ENCODE results near the gene RNF113B.

RNF113B gene

GRCh38 chr13:98199480-98199879 lies 22.4 kb upstream of the RNF113B start:
- DNase-seq (ENCODE audit: low read depth) = no peak
- no peak for TF ChIP-seq CTCF (IDR thresholded peaks at IDR 0.05; ENCODE audit: insufficient read depth, low read depth, low read length, missing control alignments)
- no peak overlapping the region for H3K4me3 ChIP-seq (ENCODE audit: low read depth, low read length)

GRCh38 chr13:98198683-98199082 lies 21.6 kb upstream of the RNF113B start:
- DNase-seq (ENCODE audit: low read depth) = no peak
- no peak for TF ChIP-seq CTCF (IDR thresholded peaks at IDR 0.05; ENCODE audit: insufficient read depth, low read depth, low read length, missing control alignments)
- H3K4me3 ChIP-seq (ENCODE audit: low read depth, low read length) = no peak overlapping the region

- no peak for TF ChIP-seq CTCF (IDR thresholded peaks at IDR 0.05; ENCODE audit: insufficient read depth, low read depth, low read length, missing control alignments)
- H3K4me3 ChIP-seq (ENCODE audit: low read depth, low read length) = no peak overlapping the region
- DNase-seq (ENCODE audit: low read depth) = no peak
These were observed 18.2 kb upstream of the RNF113B start for GRCh38 chr13:98195054-98195791.

GRCh38 chr13:98192008-98192407 lies 14.9 kb upstream of the RNF113B start:
- TF ChIP-seq CTCF (IDR thresholded peaks at IDR 0.05; ENCODE audit: insufficient read depth, low read depth, low read length, missing control alignments) = no peak
- DNase-seq (ENCODE audit: low read depth) = no peak
- no peak overlapping the region for H3K4me3 ChIP-seq (ENCODE audit: low read depth, low read length)

- no peak overlapping the region; the same call in 1 of the 2 replicates for H3K4me3 ChIP-seq (ENCODE audit: low read depth, low read length)
- TF ChIP-seq CTCF (IDR thresholded peaks at IDR 0.05; ENCODE audit: insufficient read depth, low read depth, low read length, missing control alignments) = no peak
- no peak for DNase-seq (ENCODE audit: low read depth)
These were observed 13.9 kb upstream of the RNF113B start for GRCh38 chr13:98190889-98191444.

GRCh38 chr13:98189841-98190505 lies 12.9 kb upstream of the RNF113B start:
- no peak for DNase-seq (ENCODE audit: low read depth)
- no peak overlapping the region for H3K4me3 ChIP-seq (ENCODE audit: low read depth, low read length)
- no peak for TF ChIP-seq CTCF (IDR thresholded peaks at IDR 0.05; ENCODE audit: insufficient read depth, low read depth, low read length, missing control alignments)
